Measurements from ENCODE around the gene TUFT1. TPM values are rescaled to one million over a fixed set of nuclear protein-coding genes. Genes with fewer than 3 reads are reported as not detected.

The TUFT1 gene
- total and polyA plus RNA-seq, 8 donors, result 7.1 to 16.1 (median 11.0) TPM

GRCh38 chr1:151537112-151537511 is 3.0 kb upstream of the TUFT1 start:
- H3K9me3 ChIP-seq, result no peaks in the 10 kb centered on the region
- H3K27me3 ChIP-seq, result no peaks in the 10 kb centered on the region
- H3K4me1 ChIP-seq, result peaks cover under 1 to 9% (median 6%) of the 10 kb centered on the region in 3 donors
- H3K27ac ChIP-seq, result no peak overlapping the region
- DNase-seq, result no peak
- no peak for ATAC-seq
- 86 to 93% methylated on average over 9 of the region's 9 CpGs for WGBS, 2 donors
- TF ChIP-seq CTCF (IDR thresholded peaks at IDR 0.05), result no peak
- no peak overlapping the region for H3K4me3 ChIP-seq
- FAIRE-seq, result no peak
- intact Hi-C loops (cut with DNase I), result loop anchor here in 1 of 3 donors (10.0 kb wide), 1 partner anchor 92 kb away; no protein-coding TSS in a partner anchor
- peaks cover 0 to 63% (median 16%) of the 10 kb centered on the region in 3 donors for H3K36me3 ChIP-seq

DNA sequence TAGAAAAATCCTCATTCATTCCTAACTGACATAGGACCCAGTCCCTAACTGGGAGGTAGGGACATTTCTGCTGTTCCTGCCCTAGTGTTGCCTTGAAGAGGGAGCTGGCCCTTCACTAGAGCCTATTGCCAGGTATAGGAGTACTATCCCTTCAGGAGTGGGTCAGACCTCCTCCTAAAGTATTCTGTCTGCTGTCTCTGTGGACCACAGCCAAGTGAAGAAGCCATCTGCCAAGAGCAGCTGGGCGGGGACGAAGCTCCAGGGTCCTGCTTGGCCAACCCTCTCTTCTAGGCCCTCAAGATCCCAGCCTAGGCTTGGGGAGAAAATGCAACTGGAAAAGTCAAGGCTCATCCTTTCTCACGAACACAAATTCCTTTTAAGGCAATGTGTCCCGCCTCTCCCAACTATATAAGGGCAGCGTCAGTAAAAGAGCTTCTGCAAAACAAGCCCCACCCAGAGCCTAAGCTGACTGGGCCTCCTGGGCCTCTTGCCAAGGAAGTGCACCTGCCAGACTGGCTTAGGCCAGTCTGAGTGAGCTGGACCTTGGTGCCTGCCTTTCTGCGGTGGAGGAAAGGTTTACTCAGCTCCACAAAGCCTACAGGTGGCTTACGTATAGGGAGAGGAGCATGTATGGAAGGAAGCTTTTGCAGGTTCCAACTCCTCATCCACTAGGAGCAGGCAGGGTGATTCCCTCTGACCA is 638 bp upstream of the TUFT1 start:
- no peak for TF ChIP-seq CTCF (IDR thresholded peaks at IDR 0.05)
- FAIRE-seq (no peak), DNase-seq (peak; percentile 89 to 98 (median 96)), ATAC-seq (peak; percentile 80 to 86 (median 83))
- Histone ChIP-seq H3K36me3 (peaks cover 0 to 40% (median 12%) of the 10 kb centered on the region in 3 donors), H3K9me3 (no peaks in the 10 kb centered on the region), H3K27ac (peak overlapping the region; percentile 72 to 95 (median 84)), H3K27me3 (no peaks in the 10 kb centered on the region), H3K4me3 (peak overlapping the region in 2 of 4 donors; percentile 52 to 80), H3K4me1 (peaks cover 6 to 17% (median 12%) of the 10 kb centered on the region in 3 donors)
- intact Hi-C loops (cut with DNase I), result loop anchor here in 1 of 3 donors (10.0 kb wide), 1 partner anchor 95 kb away; no protein-coding TSS in a partner anchor
- 6 to 7% methylated on average over 7 of the region's 7 CpGs for WGBS, 2 donors

DNA sequence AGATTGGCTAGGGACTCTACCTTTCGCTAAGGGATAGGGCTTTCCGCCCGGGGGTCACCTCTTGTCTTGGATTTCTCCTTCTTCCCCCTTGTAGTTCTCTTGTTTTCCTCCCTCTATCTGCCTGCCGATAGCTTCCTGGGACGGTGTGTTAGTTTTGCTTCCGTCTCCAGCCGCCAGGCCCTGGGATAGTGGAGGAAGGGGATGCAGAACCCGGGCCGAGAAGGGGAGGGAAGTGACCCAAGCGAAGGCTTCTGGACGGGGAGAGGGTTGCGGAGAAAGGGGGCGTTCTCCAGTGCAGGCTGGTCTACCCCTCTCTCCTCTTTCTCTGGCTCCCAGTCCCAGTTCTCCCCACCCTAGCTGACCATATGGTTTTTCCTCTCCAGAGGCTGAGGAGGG is 871 bp downstream of the TUFT1 start:
- H3K4me1 ChIP-seq, result peaks cover 6 to 17% (median 12%) of the 10 kb centered on the region in 3 donors
- H3K9me3 ChIP-seq, result no peaks in the 10 kb centered on the region
- H3K4me3 ChIP-seq, result peak overlapping the region; percentile 37 to 80 (median 54)
- 3 to 7% methylated on average over 10 to 13 of the region's 13 CpGs for WGBS, 2 donors
- TF ChIP-seq CTCF (IDR thresholded peaks at IDR 0.05), result no peak
- peak; percentile 15 to 46 (median 29) for ATAC-seq
- H3K36me3 ChIP-seq, result peaks cover 0 to 25% (median 3%) of the 10 kb centered on the region in 3 donors
- H3K27me3 ChIP-seq, result no peaks in the 10 kb centered on the region
- peak in 5 of 6 donors; percentile 28 to 66 (median 39) for DNase-seq
- peak overlapping the region; percentile 72 to 95 (median 84) for H3K27ac ChIP-seq
- FAIRE-seq, result no peak
- intact Hi-C loops (cut with DNase I), result no loop called here

- peaks cover 6 to 18% (median 12%) of the 10 kb centered on the region in 3 donors for H3K4me1 ChIP-seq
- FAIRE-seq, result no peak
Observed at GRCh38 chr1:151541752-151542151, 1.6 kb downstream of the TUFT1 start.

More at GRCh38 chr1:151541752-151542151, 1.6 kb downstream of the TUFT1 start:
- TF ChIP-seq CTCF (IDR thresholded peaks at IDR 0.05), result no peak
- intact Hi-C loops (cut with DNase I), result no loop called here
- Histone ChIP-seq H3K27ac (peak overlapping the region in 2 of 4 donors; percentile 92 to 95), H3K27me3 (no peaks in the 10 kb centered on the region), H3K4me3 (peak overlapping the region; percentile 37 to 80 (median 54)), H3K36me3 (peaks cover 0 to 18% (median 3%) of the 10 kb centered on the region in 3 donors), H3K9me3 (no peaks in the 10 kb centered on the region)
- ATAC-seq, result no peak
- DNase-seq, result no peak
- 21 to 25% methylated on average over 5 of the region's 5 CpGs for WGBS, 2 donors

Measured in pancreas (tissue), 10 donors.